Gastrocnemius medialis (tissue), 4 donors: ENCODE measurements around the gene SYT7. TPM values are rescaled to one million over a fixed set of nuclear protein-coding genes. Genes with fewer than 3 reads are reported as not detected.

ENCODE experiments used
- ATAC-seq, 2 donors: fragments of 150-250 bp; one replicate each; pipeline ENCODE4 v1.9.1; 2016
- DNase-seq, 2 donors: peaks; one replicate each; pipeline ENCODE4 v3.0.0-alpha.2; 2019
- H3K27ac ChIP-seq, 4 donors: fragments of 200-600 bp; sonication (generic); 1 replicate in 1 of 4; 2 replicates in 3 of 4; pipeline ENCODE4 v1.5.1; 2016 to 2018; ENCODE audit warnings: mild to moderate bottlenecking in 2 of 4, moderate library complexity in 1 of 4
- H3K27me3 ChIP-seq, 3 donors: fragments of 200-600 bp; sonication (generic) in 2 of 3; 1 replicate in 1 of 3; 2 replicates in 2 of 3; pipeline versions ENCODE4 v1.5.1 to v1.6.0; 2016 to 2019; ENCODE audit warnings: mild to moderate bottlenecking in 1 of 3, moderate library complexity in 1 of 3
- H3K36me3 ChIP-seq, 2 donors: fragments of 200-600 bp; sonication (generic) in 1 of 2; one replicate each; pipeline ENCODE4 v1.5.1; 2017 to 2018
- H3K4me1 ChIP-seq, 2 donors: fragments of 200-600 bp; sonication (generic) in 1 of 2; one replicate each; pipeline ENCODE4 v1.5.1; 2016 to 2017; ENCODE audit warnings: mild to moderate bottlenecking in 2 of 2
- H3K4me3 ChIP-seq, 4 donors: fragments of 200-600 bp; sonication (generic) in 3 of 4; 1 replicate in 1 of 4; 2 replicates in 3 of 4; pipeline ENCODE4 v1.5.1; 2016 to 2019; ENCODE audit warnings: mild to moderate bottlenecking in 2 of 4
- H3K9me3 ChIP-seq, 3 donors: fragments of 200-600 bp; sonication (generic) in 2 of 3; 1 replicate in 1 of 3; 2 replicates in 2 of 3; pipeline ENCODE4 v1.5.1; 2016 to 2019
- CTCF ChIP-seq, 5 experiments: fragments of 450-650 bp in 3 of 5; fragments of 200-600 bp in 2 of 5; sonication (generic) in 2 of 5; IDR thresholded peaks in 4 of 5; conservative IDR thresholded peaks in 1 of 5; 1 replicate in 4 of 5; 2 replicates in 1 of 5; pipeline ENCODE4 v1.5.1; 2016 to 2019; ENCODE audit warnings: antibody characterized with exemption in 5 of 5, mild to moderate bottlenecking in 3 of 5, moderate library complexity in 3 of 5
- POLR2A ChIP-seq, 2 donors: fragments of 450-650 bp; IDR thresholded peaks; one replicate each; pipeline ENCODE4 v1.6.1; 2017; ENCODE audit warnings: antibody characterized with exemption in 2 of 2, mild to moderate bottlenecking in 2 of 2, moderate library complexity in 2 of 2
- in situ Hi-C, 4 donors: fragments of 200-750 bp; cut with MboI; loops; one replicate each; pipeline versions ENCODE4 v1.15.0 to v1.8.0; 2017; ENCODE audit warnings: low sequenced_read_pairs in 4 of 4
- intact Hi-C: fragments of 100-400 bp; cut with DNase I; formaldehyde crosslinking; loops from one replicate; pipeline ENCODE4 v1.15.1; 2023; ENCODE audit warnings: low total_unique reads
- total RNA-seq, 4 donors: library from RNA; depleted of rRNA; stranded (reverse); fragments of >200 nt; gene quantifications; one replicate each; pipeline versions ENCODE4 v1.1.0 to v1.2.3, GENCODE V29; 2016

The SYT7 gene
- total RNA-seq, 4 donors from 2014 or later, result 0.68 to 4.9 (median 1.4) TPM

GRCh38 chr11:61543606-61544306, 37.1 kb downstream of the SYT7 start:
- H3K9me3 ChIP-seq, result no peaks in the 10 kb centered on the region
- no peak overlapping the region for H3K27ac ChIP-seq
- TF ChIP-seq POLR2A (IDR thresholded peaks at IDR 0.05) (no peak), CTCF (IDR thresholded peaks at IDR 0.05 in 4 of 5, conservative IDR thresholded peaks at IDR 0.05 in 1 of 5) (no peak)
- H3K4me1 ChIP-seq, result peaks cover 6% of the 10 kb centered on the region in 2 donors
- DNase-seq, result no peak
- no peaks in the 10 kb centered on the region for H3K36me3 ChIP-seq
- peaks cover 0 to 4% (median 0%) of the 10 kb centered on the region in 3 donors for H3K27me3 ChIP-seq
- intact Hi-C loops, result no loop called here
- H3K4me3 ChIP-seq, result no peak overlapping the region
- ATAC-seq, result no peak
- in situ Hi-C loops, result no loop called here

GRCh38 chr11:61542705-61543104, 38.2 kb downstream of the SYT7 start:
- no peak for ATAC-seq

GRCh38 chr11:61542024-61542461, 38.8 kb downstream of the SYT7 start:
- H3K36me3 ChIP-seq, result no peaks in the 10 kb centered on the region
- DNase-seq (no peak), ATAC-seq (no peak)
- no peaks in the 10 kb centered on the region for H3K9me3 ChIP-seq
- intact Hi-C loops (no loop called here), in situ Hi-C loops (no loop called here)
- TF ChIP-seq CTCF (IDR thresholded peaks at IDR 0.05 in 4 of 5, conservative IDR thresholded peaks at IDR 0.05 in 1 of 5), result no peak
- no peak for TF ChIP-seq POLR2A (IDR thresholded peaks at IDR 0.05)
- H3K4me3 ChIP-seq, result no peak overlapping the region
- H3K27me3 ChIP-seq, result peaks cover 0 to 4% (median 0%) of the 10 kb centered on the region in 3 donors
- H3K27ac ChIP-seq, result no peak overlapping the region
- peaks cover 6% of the 10 kb centered on the region in 2 donors for H3K4me1 ChIP-seq

More at GRCh38 chr11:61542705-61543104, 38.2 kb downstream of the SYT7 start:
- H3K4me3 ChIP-seq, result no peak overlapping the region
- H3K9me3 ChIP-seq, result no peaks in the 10 kb centered on the region
- H3K4me1 ChIP-seq, result peaks cover 6% of the 10 kb centered on the region in 2 donors
- no peak for TF ChIP-seq CTCF (IDR thresholded peaks at IDR 0.05 in 4 of 5, conservative IDR thresholded peaks at IDR 0.05 in 1 of 5)
- TF ChIP-seq POLR2A (IDR thresholded peaks at IDR 0.05), result no peak
- intact Hi-C loops (no loop called here), in situ Hi-C loops (no loop called here)
- peaks cover 0 to 4% (median 0%) of the 10 kb centered on the region in 3 donors for H3K27me3 ChIP-seq
- H3K27ac ChIP-seq, result no peak overlapping the region
- no peak for DNase-seq
- no peaks in the 10 kb centered on the region for H3K36me3 ChIP-seq

- ATAC-seq, result peak in 1 of 2 donors; percentile 35
- Histone ChIP-seq H3K9me3 (no peaks in the 10 kb centered on the region), H3K27ac (no peak overlapping the region), H3K4me1 (peaks cover 6% of the 10 kb centered on the region in 2 donors), H3K27me3 (peaks cover 0 to 4% (median 0%) of the 10 kb centered on the region in 3 donors), H3K36me3 (no peaks in the 10 kb centered on the region), H3K4me3 (no peak overlapping the region)
- DNase-seq, result no peak
- intact Hi-C loops, result no loop called here
- in situ Hi-C loops, result no loop called here
- TF ChIP-seq CTCF (IDR thresholded peaks at IDR 0.05 in 4 of 5, conservative IDR thresholded peaks at IDR 0.05 in 1 of 5), result no peak
- no peak for TF ChIP-seq POLR2A (IDR thresholded peaks at IDR 0.05)
These were observed 39.3 kb downstream of the SYT7 start for GRCh38 chr11:61541598-61541997.
